ENCODE results near the gene PRKCE.

PRKCE gene

GRCh38 chr2:46045888-46046287 is 394.4 kb downstream of the PRKCE start:
- H3K9me3 ChIP-seq (ENCODE audit: control insufficient read depth, low read length), result no peaks in the 10 kb centered on the region
- no peak overlapping the region for H3K4me3 ChIP-seq (ENCODE audit: low read length)
- no peaks in the 10 kb centered on the region for H3K27me3 ChIP-seq (ENCODE audit: control insufficient read depth, insufficient read depth, low read length)
- H3K9ac ChIP-seq (ENCODE audit: low read length), result no peak overlapping the region
- peaks cover 19% of the 10 kb centered on the region for H3K4me1 ChIP-seq (ENCODE audit: control insufficient read depth, insufficient read depth, low read length)
- no peaks in the 10 kb centered on the region for H3K36me3 ChIP-seq (ENCODE audit: control insufficient read depth, insufficient read depth, low read length)

- no peak overlapping the region for H3K4me3 ChIP-seq (ENCODE audit: low read length)
Observed at GRCh38 chr2:46047290-46047689, 395.8 kb downstream of the PRKCE start.

GRCh38 chr2:46048693-46049092 is 397.2 kb downstream of the PRKCE start:
- Histone ChIP-seq H3K9ac (ENCODE audit: low read length) (no peak overlapping the region), H3K4me3 (ENCODE audit: low read length) (no peak overlapping the region), H3K27me3 (ENCODE audit: control insufficient read depth, insufficient read depth, low read length) (no peaks in the 10 kb centered on the region), H3K36me3 (ENCODE audit: control insufficient read depth, insufficient read depth, low read length) (no peaks in the 10 kb centered on the region), H3K9me3 (ENCODE audit: control insufficient read depth, low read length) (no peaks in the 10 kb centered on the region), H3K4me1 (ENCODE audit: control insufficient read depth, insufficient read depth, low read length) (no peaks in the 10 kb centered on the region)

More at GRCh38 chr2:46047290-46047689, 395.8 kb downstream of the PRKCE start:
- Histone ChIP-seq H3K4me1 (ENCODE audit: control insufficient read depth, insufficient read depth, low read length) (peaks cover 6% of the 10 kb centered on the region), H3K36me3 (ENCODE audit: control insufficient read depth, insufficient read depth, low read length) (no peaks in the 10 kb centered on the region), H3K27me3 (ENCODE audit: control insufficient read depth, insufficient read depth, low read length) (no peaks in the 10 kb centered on the region), H3K9me3 (ENCODE audit: control insufficient read depth, low read length) (no peaks in the 10 kb centered on the region), H3K9ac (ENCODE audit: low read length) (no peak overlapping the region)

- Histone ChIP-seq H3K36me3 (ENCODE audit: control insufficient read depth, insufficient read depth, low read length) (no peaks in the 10 kb centered on the region), H3K9me3 (ENCODE audit: control insufficient read depth, low read length) (no peaks in the 10 kb centered on the region), H3K4me3 (ENCODE audit: low read length) (no peak overlapping the region), H3K27me3 (ENCODE audit: control insufficient read depth, insufficient read depth, low read length) (no peaks in the 10 kb centered on the region), H3K9ac (ENCODE audit: low read length) (no peak overlapping the region), H3K4me1 (ENCODE audit: control insufficient read depth, insufficient read depth, low read length) (no peaks in the 10 kb centered on the region)
Observed at GRCh38 chr2:46050027-46050426, 398.6 kb downstream of the PRKCE start.

GRCh38 chr2:46050489-46050888 is 399.0 kb downstream of the PRKCE start:
- Histone ChIP-seq H3K4me1 (ENCODE audit: control insufficient read depth, insufficient read depth, low read length) (no peaks in the 10 kb centered on the region), H3K4me3 (ENCODE audit: low read length) (no peak overlapping the region), H3K27me3 (ENCODE audit: control insufficient read depth, insufficient read depth, low read length) (no peaks in the 10 kb centered on the region), H3K9ac (ENCODE audit: low read length) (no peak overlapping the region), H3K9me3 (ENCODE audit: control insufficient read depth, low read length) (no peaks in the 10 kb centered on the region), H3K36me3 (ENCODE audit: control insufficient read depth, insufficient read depth, low read length) (no peaks in the 10 kb centered on the region)

GRCh38 chr2:46051085-46051484 is 399.6 kb downstream of the PRKCE start:
- H3K9me3 ChIP-seq (ENCODE audit: control insufficient read depth, low read length), result no peaks in the 10 kb centered on the region
- H3K9ac ChIP-seq (ENCODE audit: low read length), result no peak overlapping the region
- H3K36me3 ChIP-seq (ENCODE audit: control insufficient read depth, insufficient read depth, low read length), result no peaks in the 10 kb centered on the region
- no peaks in the 10 kb centered on the region for H3K4me1 ChIP-seq (ENCODE audit: control insufficient read depth, insufficient read depth, low read length)
- no peak overlapping the region for H3K4me3 ChIP-seq (ENCODE audit: low read length)
- no peaks in the 10 kb centered on the region for H3K27me3 ChIP-seq (ENCODE audit: control insufficient read depth, insufficient read depth, low read length)

- Histone ChIP-seq H3K4me1 (ENCODE audit: control insufficient read depth, insufficient read depth, low read length) (peaks cover 5% of the 10 kb centered on the region), H3K4me3 (ENCODE audit: low read length) (no peak overlapping the region), H3K27me3 (ENCODE audit: control insufficient read depth, insufficient read depth, low read length) (no peaks in the 10 kb centered on the region), H3K36me3 (ENCODE audit: control insufficient read depth, insufficient read depth, low read length) (no peaks in the 10 kb centered on the region), H3K9ac (ENCODE audit: low read length) (no peak overlapping the region), H3K9me3 (ENCODE audit: control insufficient read depth, low read length) (no peaks in the 10 kb centered on the region)
Observed at GRCh38 chr2:46053564-46053963, 402.1 kb downstream of the PRKCE start.

- Histone ChIP-seq H3K36me3 (ENCODE audit: control insufficient read depth, insufficient read depth, low read length) (no peaks in the 10 kb centered on the region), H3K4me1 (ENCODE audit: control insufficient read depth, insufficient read depth, low read length) (peaks cover 5% of the 10 kb centered on the region), H3K4me3 (ENCODE audit: low read length) (no peak overlapping the region), H3K27me3 (ENCODE audit: control insufficient read depth, insufficient read depth, low read length) (no peaks in the 10 kb centered on the region), H3K9ac (ENCODE audit: low read length) (no peak overlapping the region), H3K9me3 (ENCODE audit: control insufficient read depth, low read length) (no peaks in the 10 kb centered on the region)
Observed at GRCh38 chr2:46056541-46056940, 405.1 kb downstream of the PRKCE start.

GRCh38 chr2:46058140-46058539 is 406.7 kb downstream of the PRKCE start:
- no peaks in the 10 kb centered on the region for H3K9me3 ChIP-seq (ENCODE audit: control insufficient read depth, low read length)
- H3K27me3 ChIP-seq (ENCODE audit: control insufficient read depth, insufficient read depth, low read length), result no peaks in the 10 kb centered on the region
- no peak overlapping the region for H3K4me3 ChIP-seq (ENCODE audit: low read length)
- H3K9ac ChIP-seq (ENCODE audit: low read length), result no peak overlapping the region
- H3K4me1 ChIP-seq (ENCODE audit: control insufficient read depth, insufficient read depth, low read length), result peaks cover 5% of the 10 kb centered on the region
- no peaks in the 10 kb centered on the region for H3K36me3 ChIP-seq (ENCODE audit: control insufficient read depth, insufficient read depth, low read length)

- Histone ChIP-seq H3K9me3 (ENCODE audit: control insufficient read depth, low read length) (no peaks in the 10 kb centered on the region), H3K36me3 (ENCODE audit: control insufficient read depth, insufficient read depth, low read length) (no peaks in the 10 kb centered on the region), H3K4me1 (ENCODE audit: control insufficient read depth, insufficient read depth, low read length) (peaks cover 5% of the 10 kb centered on the region), H3K9ac (ENCODE audit: low read length) (no peak overlapping the region), H3K27me3 (ENCODE audit: control insufficient read depth, insufficient read depth, low read length) (no peaks in the 10 kb centered on the region), H3K4me3 (ENCODE audit: low read length) (no peak overlapping the region)
Observed at GRCh38 chr2:46062637-46063412, 411.4 kb downstream of the PRKCE start.

GRCh38 chr2:46064396-46064795 is 412.9 kb downstream of the PRKCE start:
- Histone ChIP-seq H3K9ac (ENCODE audit: low read length) (no peak overlapping the region), H3K36me3 (ENCODE audit: control insufficient read depth, insufficient read depth, low read length) (no peaks in the 10 kb centered on the region), H3K4me1 (ENCODE audit: control insufficient read depth, insufficient read depth, low read length) (no peaks in the 10 kb centered on the region), H3K9me3 (ENCODE audit: control insufficient read depth, low read length) (no peaks in the 10 kb centered on the region), H3K4me3 (ENCODE audit: low read length) (no peak overlapping the region), H3K27me3 (ENCODE audit: control insufficient read depth, insufficient read depth, low read length) (no peaks in the 10 kb centered on the region)

- H3K27me3 ChIP-seq (ENCODE audit: control insufficient read depth, insufficient read depth, low read length), result no peaks in the 10 kb centered on the region
- no peaks in the 10 kb centered on the region for H3K36me3 ChIP-seq (ENCODE audit: control insufficient read depth, insufficient read depth, low read length)
- no peaks in the 10 kb centered on the region for H3K9me3 ChIP-seq (ENCODE audit: control insufficient read depth, low read length)
- H3K4me1 ChIP-seq (ENCODE audit: control insufficient read depth, insufficient read depth, low read length), result no peaks in the 10 kb centered on the region
- no peak overlapping the region for H3K9ac ChIP-seq (ENCODE audit: low read length)
- no peak overlapping the region for H3K4me3 ChIP-seq (ENCODE audit: low read length)
Observed at GRCh38 chr2:46065152-46065551, 413.7 kb downstream of the PRKCE start.

- Histone ChIP-seq H3K9me3 (ENCODE audit: control insufficient read depth, low read length) (no peaks in the 10 kb centered on the region), H3K4me3 (ENCODE audit: low read length) (no peak overlapping the region), H3K27me3 (ENCODE audit: control insufficient read depth, insufficient read depth, low read length) (no peaks in the 10 kb centered on the region), H3K4me1 (ENCODE audit: control insufficient read depth, insufficient read depth, low read length) (no peaks in the 10 kb centered on the region), H3K9ac (ENCODE audit: low read length) (no peak overlapping the region), H3K36me3 (ENCODE audit: control insufficient read depth, insufficient read depth, low read length) (no peaks in the 10 kb centered on the region)
Observed at GRCh38 chr2:46066116-46066515, 414.6 kb downstream of the PRKCE start.
